IMR-90 (cell line): ENCODE data around the gene CSF1.

Source experiments
- CEBPB ChIP-seq: IDR thresholded peaks from 2 replicates; pipeline ENCODE4 v1.6.1; 2012; ENCODE audit warnings: low read depth, low read length, improper control_type of control experiment
- FOS ChIP-seq: fragments of 150-350 bp; IDR thresholded peaks from 2 replicates; pipeline ENCODE4 v1.6.1; 2016; ENCODE audit warnings: low read depth, low read length
- MXI1 ChIP-seq: IDR thresholded peaks from 2 replicates; pipeline ENCODE4 v1.6.1; 2012; ENCODE audit warnings: low read depth, mild to moderate bottlenecking, low read length, moderate library complexity, borderline replicate concordance
- NFE2L2 ChIP-seq: fragments of 150-350 bp; IDR thresholded peaks from 2 replicates; pipeline ENCODE4 v1.6.1; 2016; ENCODE audit warnings: low read depth, mild to moderate bottlenecking, low read length
- POLR2A ChIP-seq: IDR thresholded peaks from 2 replicates; pipeline ENCODE4 v1.6.1; 2012; ENCODE audit warnings: mild to moderate bottlenecking, low read depth, low read length
- RAD21 ChIP-seq: IDR thresholded peaks from 2 replicates; pipeline ENCODE4 v1.6.1; 2012; ENCODE audit warnings: low read length, improper control_type of control experiment
- RFX5 ChIP-seq: IDR thresholded peaks from 2 replicates; pipeline ENCODE4 v1.8.0; 2012; ENCODE audit warnings: low read depth, mild to moderate bottlenecking, low read length, moderate library complexity
- SMC3 ChIP-seq: fragments of 150-350 bp; IDR thresholded peaks from 2 replicates; pipeline ENCODE4 v1.6.1; 2016; ENCODE audit warnings: low read depth, mild to moderate bottlenecking, antibody characterized with exemption, low read length, moderate library complexity
- TF ChIP-seq, protein P1 (sequence below): fragments of 150-350 bp; IDR thresholded peaks from 2 replicates; pipeline ENCODE4 v1.6.1; 2017; ENCODE audit warnings: mild to moderate bottlenecking, antibody characterized with exemption, low read length, low read depth
- TF ChIP-seq, protein P2 (sequence below): conservative IDR thresholded peaks from 2 replicates; pipeline ENCODE4 v1.5.1; 2012; ENCODE audit warnings: mild to moderate bottlenecking, low read depth, low read length, improper control_type of control experiment

DNA sequence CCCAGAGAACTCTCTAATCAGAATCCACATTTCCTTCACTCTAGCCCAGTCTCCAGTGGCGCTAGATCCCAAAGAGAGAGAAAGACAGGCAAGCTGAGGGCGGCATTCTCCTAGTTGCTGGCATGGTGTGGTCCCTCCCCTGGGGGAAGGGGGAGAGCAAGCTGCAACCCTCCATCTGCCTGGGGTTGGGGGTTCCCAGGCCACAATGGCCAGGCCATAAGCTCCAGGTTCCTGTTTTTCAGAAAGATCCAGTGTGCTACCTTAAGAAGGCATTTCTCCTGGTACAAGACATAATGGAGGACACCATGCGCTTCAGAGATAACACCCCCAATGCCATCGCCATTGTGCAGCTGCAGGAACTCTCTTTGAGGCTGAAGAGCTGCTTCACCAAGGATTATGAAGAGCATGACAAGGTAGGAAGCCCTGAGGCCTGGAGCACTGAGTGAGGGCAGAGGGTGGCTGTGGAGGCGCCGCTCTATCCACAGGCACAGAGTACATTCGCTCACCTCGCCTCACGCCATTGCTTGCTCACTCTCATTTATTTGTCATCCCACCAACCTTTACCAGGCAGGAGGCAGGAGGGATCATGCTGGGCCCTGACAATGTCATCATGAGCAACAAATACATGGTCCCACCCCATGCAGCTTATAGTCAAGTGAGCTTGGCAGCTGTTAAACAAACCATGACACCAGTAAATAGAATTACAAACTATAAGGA is 6.6 kb downstream of the CSF1 start:
- TF ChIP-seq, protein P1, sequence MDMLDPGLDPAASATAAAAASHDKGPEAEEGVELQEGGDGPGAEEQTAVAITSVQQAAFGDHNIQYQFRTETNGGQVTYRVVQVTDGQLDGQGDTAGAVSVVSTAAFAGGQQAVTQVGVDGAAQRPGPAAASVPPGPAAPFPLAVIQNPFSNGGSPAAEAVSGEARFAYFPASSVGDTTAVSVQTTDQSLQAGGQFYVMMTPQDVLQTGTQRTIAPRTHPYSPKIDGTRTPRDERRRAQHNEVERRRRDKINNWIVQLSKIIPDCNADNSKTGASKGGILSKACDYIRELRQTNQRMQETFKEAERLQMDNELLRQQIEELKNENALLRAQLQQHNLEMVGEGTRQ, result no peak
- TF ChIP-seq, protein P2, sequence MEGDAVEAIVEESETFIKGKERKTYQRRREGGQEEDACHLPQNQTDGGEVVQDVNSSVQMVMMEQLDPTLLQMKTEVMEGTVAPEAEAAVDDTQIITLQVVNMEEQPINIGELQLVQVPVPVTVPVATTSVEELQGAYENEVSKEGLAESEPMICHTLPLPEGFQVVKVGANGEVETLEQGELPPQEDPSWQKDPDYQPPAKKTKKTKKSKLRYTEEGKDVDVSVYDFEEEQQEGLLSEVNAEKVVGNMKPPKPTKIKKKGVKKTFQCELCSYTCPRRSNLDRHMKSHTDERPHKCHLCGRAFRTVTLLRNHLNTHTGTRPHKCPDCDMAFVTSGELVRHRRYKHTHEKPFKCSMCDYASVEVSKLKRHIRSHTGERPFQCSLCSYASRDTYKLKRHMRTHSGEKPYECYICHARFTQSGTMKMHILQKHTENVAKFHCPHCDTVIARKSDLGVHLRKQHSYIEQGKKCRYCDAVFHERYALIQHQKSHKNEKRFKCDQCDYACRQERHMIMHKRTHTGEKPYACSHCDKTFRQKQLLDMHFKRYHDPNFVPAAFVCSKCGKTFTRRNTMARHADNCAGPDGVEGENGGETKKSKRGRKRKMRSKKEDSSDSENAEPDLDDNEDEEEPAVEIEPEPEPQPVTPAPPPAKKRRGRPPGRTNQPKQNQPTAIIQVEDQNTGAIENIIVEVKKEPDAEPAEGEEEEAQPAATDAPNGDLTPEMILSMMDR, result no peak
- TF ChIP-seq NFE2L2 (no peak), RAD21 (no peak), POLR2A (no peak), RFX5 (no peak), CEBPB (no peak), MXI1 (no peak), FOS (no peak), SMC3 (no peak)
